GM21526 (cell line): Measurements from ENCODE around the gene ANKRD6.

Source experiments
- ATAC-seq: cut with Tn5 transposase; IDR thresholded peaks from one replicate; pipeline ENCODE4 v1.9.1; 2021; ENCODE audit warnings: moderate library complexity; ENCODE audit not compliant: unreplicated experiment, low FRiP score

Gene ANKRD6

GRCh38 chr6:89412071-89413005 lies 20.6 kb upstream of the ANKRD6 start, which contains the start of gene RRAGD:
Gene RRAGD, minus strand, starts transcription at chr6:89412273. Its CDS starts 280 bp downstream, at chr6:89411993.
- peak; percentile 75 for ATAC-seq

GRCh38 chr6:89413006-89413400 lies 19.9 kb upstream of the ANKRD6 start:
- no peak for ATAC-seq

GRCh38 chr6:89414215-89414614 lies 18.7 kb upstream of the ANKRD6 start:
- ATAC-seq = no peak

GRCh38 chr6:89415185-89415584 lies 17.8 kb upstream of the ANKRD6 start:
- ATAC-seq = no peak

- no peak for ATAC-seq
Measured at GRCh38 chr6:89416796-89417195, 16.2 kb upstream of the ANKRD6 start.

- no peak for ATAC-seq
Measured at GRCh38 chr6:89430201-89430962, 2.6 kb upstream of the ANKRD6 start.

- ATAC-seq = peak; percentile 31
Measured at GRCh38 chr6:89433252-89434149, 549 bp downstream of the ANKRD6 start.

- ATAC-seq = no peak
Measured at GRCh38 chr6:89434150-89434499, 1.2 kb downstream of the ANKRD6 start.

- no peak for ATAC-seq
Measured at GRCh38 chr6:89434954-89435353, 2.0 kb downstream of the ANKRD6 start.

- ATAC-seq = no peak
Measured at GRCh38 chr6:89436226-89436625, 3.3 kb downstream of the ANKRD6 start.

GRCh38 chr6:89438248-89438647 lies 5.3 kb downstream of the ANKRD6 start:
- no peak for ATAC-seq

- ATAC-seq = no peak
Measured at GRCh38 chr6:89439014-89439413, 6.1 kb downstream of the ANKRD6 start.

GRCh38 chr6:89440200-89440599 lies 7.2 kb downstream of the ANKRD6 start:
- ATAC-seq = no peak

GRCh38 chr6:89443658-89444057 lies 10.7 kb downstream of the ANKRD6 start:
- ATAC-seq = no peak

GRCh38 chr6:89449193-89449592 lies 16.2 kb downstream of the ANKRD6 start:
- ATAC-seq = no peak

GRCh38 chr6:89452281-89452680 lies 19.3 kb downstream of the ANKRD6 start:
- no peak for ATAC-seq

- no peak for ATAC-seq
Measured at GRCh38 chr6:89454300-89454699, 21.3 kb downstream of the ANKRD6 start.

GRCh38 chr6:89458704-89459103 lies 25.8 kb downstream of the ANKRD6 start:
- ATAC-seq = no peak

- ATAC-seq = no peak
Measured at GRCh38 chr6:89459501-89459900, 26.5 kb downstream of the ANKRD6 start.

GRCh38 chr6:89460713-89461112 lies 27.8 kb downstream of the ANKRD6 start:
- ATAC-seq = no peak

GRCh38 chr6:89462503-89462902 lies 29.6 kb downstream of the ANKRD6 start:
- no peak for ATAC-seq
